Measurements from ENCODE around the gene ADAM10. TPM values are rescaled to one million over a fixed set of nuclear protein-coding genes. Genes with fewer than 3 reads are reported as not detected.

The ADAM10 gene
- total and polyA plus RNA-seq, 2 of the 8 experiments (the other 6 are each of a cell fraction or from before 2014, with no cell fraction given) = 46.5 to 163 TPM

DNA sequence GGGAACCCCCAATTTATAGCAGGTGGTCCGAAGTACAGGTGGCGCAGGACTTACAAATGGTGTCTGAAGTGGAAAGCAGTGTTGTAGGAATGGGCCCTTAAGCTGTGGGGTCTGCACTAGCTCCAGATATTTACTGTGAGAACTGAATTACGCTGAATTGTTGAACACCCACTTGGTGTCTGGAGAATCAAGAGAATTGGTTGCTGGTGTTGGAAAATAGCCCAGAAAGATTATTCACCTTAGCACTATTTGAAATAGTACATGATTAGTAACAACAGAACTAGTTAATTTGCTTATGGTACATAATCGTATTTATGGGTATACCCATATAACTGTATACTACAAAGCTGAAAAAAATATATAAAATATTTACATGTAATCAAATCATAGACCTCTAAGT is 64.8 kb downstream of the ADAM10 start (continued):
- TF ChIP-seq, protein P1, sequence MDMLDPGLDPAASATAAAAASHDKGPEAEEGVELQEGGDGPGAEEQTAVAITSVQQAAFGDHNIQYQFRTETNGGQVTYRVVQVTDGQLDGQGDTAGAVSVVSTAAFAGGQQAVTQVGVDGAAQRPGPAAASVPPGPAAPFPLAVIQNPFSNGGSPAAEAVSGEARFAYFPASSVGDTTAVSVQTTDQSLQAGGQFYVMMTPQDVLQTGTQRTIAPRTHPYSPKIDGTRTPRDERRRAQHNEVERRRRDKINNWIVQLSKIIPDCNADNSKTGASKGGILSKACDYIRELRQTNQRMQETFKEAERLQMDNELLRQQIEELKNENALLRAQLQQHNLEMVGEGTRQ (IDR thresholded peaks at IDR 0.05; ENCODE audit: low read length) = no peak
- no peak for TF ChIP-seq SUZ12 (IDR thresholded peaks at IDR 0.05; ENCODE audit: low read length)
- TF ChIP-seq, protein P2, sequence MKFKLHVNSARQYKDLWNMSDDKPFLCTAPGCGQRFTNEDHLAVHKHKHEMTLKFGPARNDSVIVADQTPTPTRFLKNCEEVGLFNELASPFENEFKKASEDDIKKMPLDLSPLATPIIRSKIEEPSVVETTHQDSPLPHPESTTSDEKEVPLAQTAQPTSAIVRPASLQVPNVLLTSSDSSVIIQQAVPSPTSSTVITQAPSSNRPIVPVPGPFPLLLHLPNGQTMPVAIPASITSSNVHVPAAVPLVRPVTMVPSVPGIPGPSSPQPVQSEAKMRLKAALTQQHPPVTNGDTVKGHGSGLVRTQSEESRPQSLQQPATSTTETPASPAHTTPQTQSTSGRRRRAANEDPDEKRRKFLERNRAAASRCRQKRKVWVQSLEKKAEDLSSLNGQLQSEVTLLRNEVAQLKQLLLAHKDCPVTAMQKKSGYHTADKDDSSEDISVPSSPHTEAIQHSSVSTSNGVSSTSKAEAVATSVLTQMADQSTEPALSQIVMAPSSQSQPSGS (IDR thresholded peaks at IDR 0.05; ENCODE audit: low read length) = no peak
- TF ChIP-seq KDM4A (IDR thresholded peaks at IDR 0.05; ENCODE audit: low read depth, low read length, severe bottlenecking) = no peak
- no peak for TF ChIP-seq FOSL1 (IDR thresholded peaks at IDR 0.05; ENCODE audit: insufficient read depth, low read depth, low read length)
- TF ChIP-seq TAF7 (optimal IDR thresholded peaks at IDR 0.05; ENCODE audit: borderline replicate concordance, low read depth, low read length) = no peak

Measured in H1 (cell line).